K562 (cell line): ENCODE data around the gene CACNB2.

Source experiments
- CTCF ChIP-seq, 3 experiments: IDR thresholded peaks in 2 of 3; conservative IDR thresholded peaks in 1 of 3; 2 replicates each; pipeline ENCODE4 v1.5.1; 2011 to 2012; ENCODE audit warnings: low read length in 3 of 3, mild to moderate bottlenecking in 3 of 3, control low read depth in 2 of 3, improper control_type of control experiment in 1 of 3, inconsistent platforms in 1 of 3, low read depth in 1 of 3, mixed read lengths in 1 of 3, moderate library complexity in 1 of 3; ENCODE audit not compliant: insufficient read depth in 2 of 3
- ELK3 ChIP-seq: fragments of 450-650 bp; formaldehyde crosslinking; IDR thresholded peaks from 2 replicates; pipeline ENCODE4 v1.4.0; 2020; ENCODE audit warnings: mild to moderate bottlenecking
- GABPA ChIP-seq: fragments of 200-800 bp; sonication (Bioruptor generic); conservative IDR thresholded peaks from 2 replicates; pipeline ENCODE4 v1.6.1; 2016; ENCODE audit warnings: low read depth, missing genetic modification characterization, missing compliant biosample characterization
- JUND ChIP-seq, 2 experiments: IDR thresholded peaks; 2 replicates in 1 of 2; 3 replicates in 1 of 2; pipeline ENCODE4 v1.6.1; 2011; ENCODE audit warnings: borderline replicate concordance in 2 of 2, low read depth in 2 of 2, low read length in 2 of 2, improper control_type of control experiment in 1 of 2, missing biosample characterization in 1 of 2, missing genetic modification characterization in 1 of 2, missing genetic modification reagents in 1 of 2
- NRF1 ChIP-seq, 2 experiments: fragments of 450-650 bp; IDR thresholded peaks in 1 of 2; conservative IDR thresholded peaks in 1 of 2; 2 replicates each; pipeline ENCODE4 v1.6.1; 2014; ENCODE audit warnings: mild to moderate bottlenecking in 2 of 2
- REST ChIP-seq, 2 experiments: fragments of 450-650 bp; formaldehyde crosslinking in 1 of 2; IDR thresholded peaks; 2 replicates each; pipeline versions ENCODE4 v1.4.0 to v1.6.1; 2014 to 2020; ENCODE audit warnings: mild to moderate bottlenecking in 2 of 2, borderline replicate concordance in 1 of 2, low read depth in 1 of 2
- SNRNP70 ChIP-seq: fragments of 200-400 bp; formaldehyde crosslinking; optimal IDR thresholded peaks from 2 replicates; pipeline ENCODE3; 2017; ENCODE audit warnings: low read depth, low read length
- SP1 ChIP-seq: sonication (generic); formaldehyde crosslinking; IDR thresholded peaks from 2 replicates; pipeline ENCODE4 v1.8.1; 2022; ENCODE audit warnings: mild to moderate bottlenecking, missing genetic modification reagents
- STAT5B ChIP-seq: fragments of 250-450 bp; sonication (Bioruptor Pico); IDR thresholded peaks from 2 replicates; pipeline ENCODE4 v1.8.0; 2021; ENCODE audit warnings: mild to moderate bottlenecking, inconsistent platforms
- TCF7L2 ChIP-seq: fragments of 150-350 bp; IDR thresholded peaks from 2 replicates; pipeline ENCODE4 v1.6.1; 2016; ENCODE audit warnings: low read depth, mild to moderate bottlenecking, low read length, moderate library complexity
- ZEB2 ChIP-seq: fragments of 450-650 bp; IDR thresholded peaks from 2 replicates; pipeline ENCODE4 v1.6.1; 2016
- ZFP91 ChIP-seq: sonication (generic); formaldehyde crosslinking; IDR thresholded peaks from 2 replicates; pipeline ENCODE4 v1.8.0; 2022; ENCODE audit warnings: mild to moderate bottlenecking, missing genetic modification reagents
- ZNF24 ChIP-seq: fragments of 450-650 bp; IDR thresholded peaks from 2 replicates; pipeline ENCODE4 v1.6.1; 2016
- ZNF518B ChIP-seq: fragments of 250-450 bp; sonication (Bioruptor Pico); IDR thresholded peaks from 2 replicates; pipeline ENCODE4 v1.5.0; 2021; ENCODE audit warnings: mild to moderate bottlenecking, moderate library complexity

- TF ChIP-seq ZNF518B (CRISPR knock-in tag) (no peak), STAT5B (no peak), NRF1 (conservative IDR thresholded peaks at IDR 0.05 in 1 of 2, IDR thresholded peaks at IDR 0.05 in 1 of 2) (no peak), ZFP91 (CRISPR knock-in tag) (no peak), GABPA (tag) (no peak), ELK3 (CRISPR knock-in tag) (no peak), JUND (IDR thresholded peaks at IDR 0.05; ENCODE audit: borderline replicate concordance, low read depth, low read length) (no peak), JUND (tag; IDR thresholded peaks at IDR 0.05; ENCODE audit: borderline replicate concordance, low read depth, low read length) (no peak), TCF7L2 (no peak), ZEB2 (no peak), CTCF (IDR thresholded peaks at IDR 0.05 in 2 of 3, conservative IDR thresholded peaks at IDR 0.05 in 1 of 3; ENCODE audit: insufficient read depth in 2 of 3, low read depth in 1 of 3, low read length in 3 of 3) (no peak), ZNF24 (no peak), SNRNP70 (no peak), REST (IDR thresholded peaks at IDR 0.05; ENCODE audit: borderline replicate concordance) (no peak), REST (CRISPR knock-in tag; IDR thresholded peaks at IDR 0.05; ENCODE audit: low read depth) (no peak), SP1 (CRISPR knock-in tag) (no peak)
Measured at GRCh38 chr10:18340496-18341051, 200.3 kb downstream of the CACNB2 start.
